H1 (cell line): Measurements from ENCODE around the gene OR10H1. TPM values are rescaled to one million over a fixed set of nuclear protein-coding genes. Genes with fewer than 3 reads are reported as not detected.

Source experiments
- CTCF ChIA-PET: fragments of 300-600 bp; sonication (Branson Sonifier 250); formaldehyde crosslinking; loops from one replicate; lab custom pipeline; 2021; ENCODE audit not compliant: partially characterized antibody; lab: Charles Lee
- POLR2A ChIA-PET: fragments of 300-600 bp; sonication (Branson Sonifier 250); formaldehyde crosslinking; loops from one replicate; lab custom pipeline; 2021; ENCODE audit warnings: inconsistent platforms; ENCODE audit not compliant: partially characterized antibody; lab: Charles Lee
- DNase-seq, 2 experiments: peaks; one replicate each; pipeline versions ENCODE4 v3.0.0 to v3.0.0-alpha.2; 2010 to 2022; ENCODE audit warnings: low spot score in 2 of 2, low read depth in 1 of 2, mixed read lengths in 1 of 2
- FAIRE-seq: peaks from 2 replicates; lab custom pipeline; 2011; peaks lifted over from hg19 to GRCh38; lab: Jason Lieb, UNC
- H2AFZ ChIP-seq: 2 replicates; pipeline ENCODE4 v1.8.1; 2012; ENCODE audit warnings: low read length, inconsistent platforms
- H2AK5ac ChIP-seq: 2 replicates; pipeline ENCODE4 v1.6.1; 2013; ENCODE audit warnings: low read depth, low read length
- H2BK120ac ChIP-seq: replicated peaks from 2 replicates; pipeline ENCODE3; 2013; ENCODE audit warnings: low read depth, low read length, inconsistent platforms
- H2BK12ac ChIP-seq: 2 replicates; pipeline ENCODE4 v1.6.1; 2013; ENCODE audit warnings: low read depth, low read length
- H2BK15ac ChIP-seq: 2 replicates; pipeline ENCODE4 v1.6.1; 2013; ENCODE audit warnings: low read length
- H2BK20ac ChIP-seq: 2 replicates; pipeline ENCODE4 v1.6.1; 2013; ENCODE audit warnings: low read length
- H2BK5ac ChIP-seq: 2 replicates; pipeline ENCODE4 v1.6.1; 2013; ENCODE audit warnings: low read depth, low read length
- H3K14ac ChIP-seq: 2 replicates; pipeline ENCODE4 v1.6.1; 2013; ENCODE audit warnings: inconsistent platforms; ENCODE audit not compliant: insufficient read length
- H3K18ac ChIP-seq: 2 replicates; pipeline ENCODE4 v1.6.1; 2013; ENCODE audit warnings: low read length; ENCODE audit errors: extremely low read depth
- H3K23ac ChIP-seq: 2 replicates; pipeline ENCODE4 v1.6.1; 2013; ENCODE audit warnings: inconsistent platforms; ENCODE audit not compliant: insufficient read length
- H3K23me2 ChIP-seq: 2 replicates; pipeline ENCODE4 v1.6.1; 2013; ENCODE audit warnings: low read depth, low read length
- H3K27ac ChIP-seq: 2 replicates; pipeline ENCODE4 v1.6.1; 2011; ENCODE audit warnings: low read depth, low read length, inconsistent platforms
- H3K27me3 ChIP-seq, 4 experiments: replicated peaks in 1 of 4; 1 replicate in 1 of 4; 2 replicates in 3 of 4; pipeline versions ENCODE4 v1.6.1 to v1.8.1; 2011 to 2013; ENCODE audit warnings: low read length in 3 of 4, mild to moderate bottlenecking in 3 of 4, inconsistent platforms in 2 of 4, mixed read lengths in 2 of 4, moderate library complexity in 1 of 4; ENCODE audit not compliant: control insufficient read depth in 3 of 4, insufficient read depth in 3 of 4; ENCODE audit errors: extremely low read depth in 1 of 4
- H3K36me3 ChIP-seq, 4 experiments: 2 replicates each; pipeline versions ENCODE4 v1.6.1 to v1.8.1; 2011 to 2013; ENCODE audit warnings: mild to moderate bottlenecking in 4 of 4, low read length in 3 of 4, moderate library complexity in 2 of 4, control low read depth in 1 of 4, inconsistent platforms in 1 of 4; ENCODE audit not compliant: insufficient read depth in 4 of 4, control insufficient read depth in 2 of 4
- H3K4ac ChIP-seq: replicated peaks from 2 replicates; pipeline ENCODE3; 2013; ENCODE audit warnings: low read length, low read depth, mixed read lengths, inconsistent platforms; ENCODE audit not compliant: insufficient read length
- H3K4me1 ChIP-seq, 4 experiments: replicated peaks in 1 of 4; 1 replicate in 1 of 4; 2 replicates in 3 of 4; pipeline versions ENCODE4 v1.6.1 to v1.8.1; 2011 to 2013; ENCODE audit warnings: low read length in 3 of 4, inconsistent platforms in 2 of 4, mixed read lengths in 1 of 4; ENCODE audit not compliant: insufficient read depth in 4 of 4, control insufficient read depth in 3 of 4
- H3K4me2 ChIP-seq, 2 experiments: 2 replicates each; pipeline versions ENCODE4 v1.6.1 to v1.8.1; 2011 to 2013; ENCODE audit warnings: low read depth in 2 of 2, low read length in 2 of 2, control low read depth in 1 of 2, inconsistent platforms in 1 of 2, mild to moderate bottlenecking in 1 of 2; ENCODE audit not compliant: insufficient read depth in 1 of 2
- H3K4me3 ChIP-seq, 4 experiments: fragments of 200-600, 300-600 bp in 1 of 4; sonication (generic), shearing (Covaris generic), sonication (Bioruptor Twin) in 1 of 4; 2 replicates each; pipeline versions ENCODE4 v1.5.1 to v1.8.1; 2011 to 2016; ENCODE audit warnings: low read length in 4 of 4, low read depth in 3 of 4, control low read depth in 2 of 4, inconsistent platforms in 2 of 4, mild to moderate bottlenecking in 2 of 4, mixed read lengths in 1 of 4, moderate library complexity in 1 of 4; ENCODE audit not compliant: insufficient read depth in 2 of 4; ENCODE audit errors: extremely low read depth in 1 of 4
- H3K56ac ChIP-seq: replicated peaks from 2 replicates; pipeline ENCODE3; 2013; ENCODE audit warnings: low read depth, mild to moderate bottlenecking, mixed read lengths, low read length, inconsistent platforms; ENCODE audit not compliant: insufficient read length
- H3K79me1 ChIP-seq: 2 replicates; pipeline ENCODE4 v1.6.1; 2013; ENCODE audit warnings: low read depth, low read length, control low read depth
- H3K79me2 ChIP-seq, 2 experiments: 2 replicates each; pipeline versions ENCODE4 v1.6.1 to v1.8.1; 2012 to 2013; ENCODE audit warnings: low read length in 2 of 2, mild to moderate bottlenecking in 2 of 2, inconsistent platforms in 1 of 2; ENCODE audit not compliant: insufficient read depth in 2 of 2, control insufficient read depth in 1 of 2
- H3K9ac ChIP-seq, 4 experiments: replicated peaks in 1 of 4; 1 replicate in 1 of 4; 2 replicates in 3 of 4; pipeline versions ENCODE4 v1.6.1 to v1.8.1; 2011 to 2013; ENCODE audit warnings: low read depth in 3 of 4, low read length in 3 of 4, control low read depth in 2 of 4, mild to moderate bottlenecking in 2 of 4, moderate library complexity in 2 of 4, inconsistent platforms in 1 of 4; ENCODE audit errors: extremely low read depth in 1 of 4
- H3K9me3 ChIP-seq, 2 experiments: 2 replicates each; pipeline versions ENCODE4 v1.6.1 to v1.8.1; 2012 to 2013; ENCODE audit warnings: mild to moderate bottlenecking in 2 of 2, moderate library complexity in 2 of 2, control low read depth in 1 of 2, inconsistent platforms in 1 of 2, low read depth in 1 of 2, low read length in 1 of 2, mixed read lengths in 1 of 2; ENCODE audit not compliant: insufficient read depth in 2 of 2
- H4K20me1 ChIP-seq, 2 experiments: replicated peaks in 1 of 2; 2 replicates each; pipeline versions ENCODE3 to v1.8.1; 2011 to 2013; ENCODE audit warnings: inconsistent platforms in 2 of 2, low read length in 2 of 2, mild to moderate bottlenecking in 1 of 2; ENCODE audit not compliant: insufficient read depth in 2 of 2, control insufficient read depth in 1 of 2
- H4K5ac ChIP-seq: 2 replicates; pipeline ENCODE4 v1.6.1; 2013; ENCODE audit warnings: low read length, low read depth, mixed read lengths, inconsistent platforms; ENCODE audit not compliant: insufficient read length
- H4K8ac ChIP-seq: 2 replicates; pipeline ENCODE4 v1.8.0; 2013; ENCODE audit warnings: mild to moderate bottlenecking, moderate library complexity, low read length, inconsistent platforms; ENCODE audit not compliant: insufficient read depth; ENCODE audit errors: extremely low read depth
- H4K91ac ChIP-seq: replicated peaks from 2 replicates; pipeline ENCODE3; 2013; ENCODE audit warnings: low read length, mixed read lengths, inconsistent platforms; ENCODE audit not compliant: insufficient read length
- BACH1 ChIP-seq: IDR thresholded peaks from 2 replicates; pipeline ENCODE4 v1.6.1; 2012; ENCODE audit warnings: low read length, improper control_type of control experiment
- BRCA1 ChIP-seq: IDR thresholded peaks from 2 replicates; pipeline ENCODE4 v1.6.1; 2012; ENCODE audit warnings: low read depth, low read length, improper control_type of control experiment
- EGR1 ChIP-seq: IDR thresholded peaks from 2 replicates; pipeline ENCODE4 v1.6.1; 2011; ENCODE audit warnings: low read depth, low read length, borderline replicate concordance
- EZH2 ChIP-seq: fragments of 200-600 bp; sonication (generic); IDR thresholded peaks from 2 replicates; pipeline ENCODE4 v1.7.1; 2012; ENCODE audit warnings: low read depth, mild to moderate bottlenecking, moderate library complexity, low read length, inconsistent platforms; ENCODE audit not compliant: severe bottlenecking
- GTF2F1 ChIP-seq: IDR thresholded peaks from 2 replicates; pipeline ENCODE4 v1.6.1; 2012; ENCODE audit warnings: low read depth, low read length, improper control_type of control experiment, borderline replicate concordance
- JUN ChIP-seq: IDR thresholded peaks from 2 replicates; pipeline ENCODE4 v1.6.1; 2011; ENCODE audit warnings: low read depth, mild to moderate bottlenecking, improper control_type of control experiment, low read length
- KDM5A ChIP-seq: fragments of 200-600 bp; IDR thresholded peaks from 2 replicates; pipeline ENCODE4 v1.7.1; 2012; ENCODE audit warnings: mild to moderate bottlenecking, low read length, inconsistent platforms, mixed read lengths
- MAFK ChIP-seq: IDR thresholded peaks from 2 replicates; pipeline ENCODE4 v1.6.1; 2012; ENCODE audit warnings: low read depth, mild to moderate bottlenecking, improper control_type of control experiment, low read length
- RFX5 ChIP-seq: IDR thresholded peaks from 2 replicates; pipeline ENCODE4 v1.6.1; 2011; ENCODE audit warnings: low read depth, low read length, improper control_type of control experiment, borderline replicate concordance
- SRF ChIP-seq: IDR thresholded peaks from 2 replicates; pipeline ENCODE4 v1.6.1; 2011; ENCODE audit warnings: mild to moderate bottlenecking, low read depth, low read length, moderate library complexity
- SUZ12 ChIP-seq: fragments of 200-600 bp; sonication (generic); IDR thresholded peaks from 2 replicates; pipeline ENCODE4 v1.6.1; 2012; ENCODE audit warnings: mild to moderate bottlenecking, inconsistent platforms, low read length, moderate library complexity, mixed read lengths
- TBP ChIP-seq: IDR thresholded peaks from 2 replicates; pipeline ENCODE4 v1.6.1; 2011; ENCODE audit warnings: low read depth, low read length, improper control_type of control experiment
- YY1 ChIP-seq: IDR thresholded peaks from 2 replicates; pipeline ENCODE4 v1.6.1; 2011; ENCODE audit warnings: low read depth, mild to moderate bottlenecking, low read length
- WGBS, 2 experiments: shearing (Covaris generic) in 1 of 2; methylation state at CpG; one replicate each; pipeline versions ENCODE4 v1.1.6 to v1.1.7; 2013 to 2015; ENCODE audit warnings: low lambda C conversion rate in 2 of 2, mixed read lengths in 2 of 2, inconsistent platforms in 1 of 2, low coverage in 1 of 2, missing lambda C conversion rate in 1 of 2; ENCODE audit not compliant: insufficient replicate concordance in 2 of 2, insufficient coverage in 1 of 2, insufficient read length in 1 of 2; ENCODE audit errors: extremely low coverage in 1 of 2, missing lambda C conversion rate in 1 of 2; 5-methylcytosine and 5-hydroxymethylcytosine counted together
- polyA plus RNA-seq, 7 experiments: library from polyadenylated mRNA; depleted of rRNA in 3 of 7; stranded (reverse) in 5 of 7; unstranded in 2 of 7; fragments of >200 nt in 5 of 7; fragments of 200-250 nt in 2 of 7; gene quantifications; 1 replicate in 5 of 7; 2 replicates in 1 of 7; 4 replicates in 1 of 7; pipeline versions ENCODE4 v1.2.1 to v1.2.3, GENCODE V29; 2011 to 2013; ENCODE audit warnings: missing spikeins in 2 of 7, mixed read lengths in 2 of 7
- total RNA-seq: library from RNA; stranded (reverse); fragmentation: NEBNext Ultra II Directional; extraction: Animal tissue kit (Norgen Biotek cat#: 25700); gene quantifications from 2 replicates; pipeline ENCODE4 v1.2.1, GENCODE V29; 2021

OR10H1 gene
- total and polyA plus RNA-seq, 2 of the 8 experiments (the other 6 are each of a cell fraction or from before 2014, with no cell fraction given) = not detected

- H3K4ac ChIP-seq = no peak within 1 kb of the TSS
- H3K4me3 ChIP-seq = no peak within 1 kb of the TSS
- H4K20me1 ChIP-seq = no peaks in the 10 kb centered on the region
- H3K79me1 ChIP-seq = no peaks in the 10 kb centered on the region
- H3K27ac ChIP-seq = no peak within 1 kb of the TSS
- DNase-seq (no peak), FAIRE-seq (no peak)
- H4K91ac ChIP-seq = no peak within 1 kb of the TSS
- no peak within 1 kb of the TSS for H4K8ac ChIP-seq
- no peak within 1 kb of the TSS for H4K5ac ChIP-seq
- no peak within 1 kb of the TSS for H2AK5ac ChIP-seq
- no peak within 1 kb of the TSS for H2BK15ac ChIP-seq
- no peaks in the 10 kb centered on the region for H3K36me3 ChIP-seq
- no peaks in the 10 kb centered on the region for H3K4me1 ChIP-seq
- H3K4me2 ChIP-seq = no peak within 1 kb of the TSS
- H3K27me3 ChIP-seq = no peaks in the 10 kb centered on the region
- ChIA-PET CTCF (no interaction called here), POLR2A (no interaction called here)
- WGBS, 2 experiments = 67% methylated on average over 6 of the region's 6 CpGs; no CpG with 5 or more reads in 1 of the 2 experiments
- peaks cover 40 to 71% of the 10 kb centered on the region in 2 experiments for H3K9me3 ChIP-seq
- no peak within 1 kb of the TSS for H2AFZ ChIP-seq
- H3K14ac ChIP-seq = no peak within 1 kb of the TSS
- no peak within 1 kb of the TSS for H2BK12ac ChIP-seq
- H3K79me2 ChIP-seq = no peaks in the 10 kb centered on the region
- no peak within 1 kb of the TSS for H3K18ac ChIP-seq
- H3K23me2 ChIP-seq = no peaks in the 10 kb centered on the region
- no peak within 1 kb of the TSS for H3K9ac ChIP-seq
- H2BK20ac ChIP-seq = no peak within 1 kb of the TSS
- no peak within 1 kb of the TSS for H3K23ac ChIP-seq
- no peak within 1 kb of the TSS for H2BK5ac ChIP-seq
- H2BK120ac ChIP-seq = no peak within 1 kb of the TSS
- no peak within 1 kb of the TSS for H3K56ac ChIP-seq
- TF ChIP-seq GTF2F1 (no peak), KDM5A (no peak), SRF (no peak), RFX5 (no peak), YY1 (no peak), EZH2 (no peak), MAFK (no peak), BRCA1 (no peak), SUZ12 (no peak), EGR1 (no peak), TBP (no peak), BACH1 (no peak), JUN (no peak)
These were observed 27.8 kb downstream of the OR10H1 start, which contains the start of gene OR10H5 for GRCh38 chr19:15787611-15788155. Gene OR10H5 (plus strand): TSS chr19:15787661. CDS start chr19:15794049, 6,388 bp downstream.
